Measurements from ENCODE around the gene CDK2.
"Not testable (repeated sequence)": the region's sequence is repeated elsewhere in the genome, so short reads cannot be mapped to it uniquely, and the experiment has no call there.

CDK2 gene

GRCh38 chr12:55938826-55939501, 27.7 kb upstream of the CDK2 start:
- DNase-seq = no peak

GRCh38 chr12:55940065-55940732, 26.4 kb upstream of the CDK2 start:
- DNase-seq = peak; percentile 88 to 94 (median 93)

- DNase-seq = no peak
Measured at GRCh38 chr12:55942055-55942454, 24.6 kb upstream of the CDK2 start.

- no peak for DNase-seq
Measured at GRCh38 chr12:55942577-55943136, 24.0 kb upstream of the CDK2 start.

GRCh38 chr12:55946553-55946952, 20.1 kb upstream of the CDK2 start:
- DNase-seq = no peak

- no peak for DNase-seq
Measured at GRCh38 chr12:55955344-55955743, 11.3 kb upstream of the CDK2 start.

GRCh38 chr12:55955800-55956508, 10.7 kb upstream of the CDK2 start:
- DNase-seq = peak in 1 of 3 donors; percentile 34

GRCh38 chr12:55957106-55957859, 9.3 kb upstream of the CDK2 start:
- no peak for DNase-seq

GRCh38 chr12:55963760-55964159, 2.9 kb upstream of the CDK2 start:
- DNase-seq = peak in 1 of 3 donors; percentile 6

GRCh38 chr12:55965240-55965639, 1.4 kb upstream of the CDK2 start:
- peak in 1 of 3 donors; percentile 10 for DNase-seq

- DNase-seq = peak in 2 of 3 donors; percentile 31 to 41
Measured at GRCh38 chr12:55965941-55966407, 656 bp upstream of the CDK2 start, which contains the start of gene PMEL. Gene PMEL (minus strand): TSS chr12:55966042. CDS start chr12:55966011, 31 bp downstream.

- no peak for DNase-seq
Measured at GRCh38 chr12:55969356-55969755, 2.7 kb downstream of the CDK2 start.

GRCh38 chr12:55970775-55971174, 4.1 kb downstream of the CDK2 start:
- peak in 2 of 3 donors; percentile 10 to 37 for DNase-seq

GRCh38 chr12:55972042-55972441, 5.4 kb downstream of the CDK2 start:
- no peak for DNase-seq

- no peak for DNase-seq
Measured at GRCh38 chr12:55972456-55972855, 5.8 kb downstream of the CDK2 start.

GRCh38 chr12:55972911-55973598, 6.4 kb downstream of the CDK2 start:
- no peak for DNase-seq

- DNase-seq = peak; percentile 99 to 100 (median 99)
Measured at GRCh38 chr12:55973599-55974307, 7.1 kb downstream of the CDK2 start, which contains the start of gene RAB5B. Gene RAB5B (plus strand): TSS chr12:55974078. CDS start chr12:55986961, 12,883 bp downstream.

GRCh38 chr12:55974308-55974730, 7.7 kb downstream of the CDK2 start:
- DNase-seq = peak; percentile 55 to 77 (median 64)

- DNase-seq = no peak
Measured at GRCh38 chr12:55978393-55978792, 11.8 kb downstream of the CDK2 start.

GRCh38 chr12:55979069-55979468, 12.4 kb downstream of the CDK2 start:
- no peak for DNase-seq

- DNase-seq = not testable (repeated sequence)
Measured at GRCh38 chr12:55981882-55982281, 15.3 kb downstream of the CDK2 start.
